K562 (cell line): ENCODE data around the gene COL6A1. TPM values are rescaled to one million over a fixed set of nuclear protein-coding genes. Genes with fewer than 3 reads are reported as not detected.
"Not testable (repeated sequence)": the region's sequence is repeated elsewhere in the genome, so short reads cannot be mapped to it uniquely, and the experiment has no call there.

ENCODE experiments used
- ATAC-seq: fragments of 200-7000 bp; cut with Tn5 transposase; 3 replicates; pipeline ENCODE4 v1.9.1; 2020; ENCODE audit warnings: moderate library complexity
- BruUV-seq: library from RNA; stranded (reverse); fragments of 400-500 nt; replicated peaks from 2 replicates; lab custom pipeline; 2021; lab: Mats Ljungman, UMichigan
- CTCF ChIA-PET: fragments of 300-600 bp; formaldehyde crosslinking; extraction: SDS; loops from one replicate; lab custom pipeline; 2021; ENCODE audit warnings: low intra/inter-chr PET ratio; lab: Yijun Ruan, JAX
- POLR2A ChIA-PET: fragments of 300-600, 350-650 bp; sonication (Branson Sonifier 250); formaldehyde crosslinking; extraction: SDS; loops from one replicate; lab custom pipeline; 2021; ENCODE audit warnings: antibody characterized with exemption, inconsistent platforms; lab: Yijun Ruan, JAX
- DNase-seq, 4 experiments: peaks; one replicate each; pipeline versions ENCODE4 v3.0.0 to v3.0.0-alpha.2; 2011 to 2018; ENCODE audit warnings: low spot score in 3 of 4, mixed read lengths in 3 of 4; ENCODE audit errors: extremely low read depth in 1 of 4
- FAIRE-seq: peaks from 2 replicates; lab custom pipeline; 2011; peaks lifted over from hg19 to GRCh38; lab: Jason Lieb, UNC
- H2AFZ ChIP-seq: 2 replicates; pipeline ENCODE4 v1.6.0; 2011; ENCODE audit warnings: low read depth, low read length, control low read depth, inconsistent platforms
- H3K27ac ChIP-seq: fragments of 200-600 bp; 3 replicates; pipeline ENCODE4 v1.8.0; 2011; ENCODE audit warnings: low read depth, mild to moderate bottlenecking, control low read depth, inconsistent platforms, low read length, moderate library complexity, mixed read lengths; ENCODE audit errors: extremely low read depth
- H3K27me3 ChIP-seq, 2 experiments: fragments of 300-600 bp in 1 of 2; 2 replicates in 1 of 2; 3 replicates in 1 of 2; pipeline versions ENCODE4 v1.6.0 to v1.8.0; 2011; ENCODE audit warnings: inconsistent platforms in 2 of 2, low read length in 2 of 2, mild to moderate bottlenecking in 1 of 2, mixed read lengths in 1 of 2, moderate library complexity in 1 of 2; ENCODE audit not compliant: control insufficient read depth in 2 of 2, insufficient read depth in 2 of 2
- H3K36me3 ChIP-seq: fragments of 300-600 bp; 3 replicates; pipeline ENCODE4 v1.8.0; 2011; ENCODE audit warnings: mild to moderate bottlenecking, low read length, inconsistent platforms; ENCODE audit not compliant: control insufficient read depth, insufficient read depth
- H3K4me1 ChIP-seq, 2 experiments: fragments of 200-600 bp in 1 of 2; replicated peaks in 1 of 2; 2 replicates in 1 of 2; 3 replicates in 1 of 2; pipeline versions ENCODE4 v1.5.1 to v1.8.0; 2011; ENCODE audit warnings: inconsistent platforms in 2 of 2, low read length in 2 of 2, mild to moderate bottlenecking in 1 of 2, mixed read lengths in 1 of 2, moderate library complexity in 1 of 2; ENCODE audit not compliant: control insufficient read depth in 2 of 2, insufficient read depth in 2 of 2
- H3K4me2 ChIP-seq: 2 replicates; pipeline ENCODE4 v1.6.1; 2011; ENCODE audit warnings: low read length, control low read depth, inconsistent platforms, mixed read lengths; ENCODE audit not compliant: insufficient read depth
- H3K4me3 ChIP-seq: fragments of 200-600 bp; sonication (generic), shearing (Covaris generic); 2 replicates; pipeline ENCODE4 v1.5.1; 2016; ENCODE audit warnings: control low read depth, inconsistent platforms
- H3K79me2 ChIP-seq: fragments of 200-600 bp; 3 replicates; pipeline ENCODE4 v1.8.0; 2011; ENCODE audit warnings: low read length, inconsistent platforms; ENCODE audit not compliant: control insufficient read depth, insufficient read depth
- H3K9ac ChIP-seq, 2 experiments: 2 replicates each; pipeline versions ENCODE4 v1.6.0 to v1.6.1; 2011; ENCODE audit warnings: low read depth in 2 of 2, low read length in 2 of 2, control low read depth in 1 of 2, inconsistent platforms in 1 of 2, mild to moderate bottlenecking in 1 of 2, mixed read lengths in 1 of 2; ENCODE audit not compliant: insufficient read depth in 1 of 2
- H3K9me1 ChIP-seq: one replicate; pipeline ENCODE4 v1.6.0; 2011; ENCODE audit warnings: inconsistent platforms, mild to moderate bottlenecking, low read length, moderate library complexity; ENCODE audit not compliant: control insufficient read depth, insufficient read depth
- H3K9me3 ChIP-seq: replicated peaks from 2 replicates; pipeline ENCODE4 v1.5.1; 2011; ENCODE audit warnings: low read depth, low read length, inconsistent platforms; ENCODE audit not compliant: control insufficient read depth, insufficient read depth
- H4K20me1 ChIP-seq: replicated peaks from 2 replicates; pipeline ENCODE4 v1.6.1; 2011; ENCODE audit warnings: low read length, inconsistent platforms, mixed read lengths; ENCODE audit not compliant: control insufficient read depth, insufficient read depth
- ESRRB ChIP-seq: fragments of 250-450 bp; sonication (Bioruptor Pico); IDR thresholded peaks from 2 replicates; pipeline ENCODE4 v1.5.0; 2020; ENCODE audit warnings: mild to moderate bottlenecking, moderate library complexity, borderline replicate concordance
- HNRNPK ChIP-seq: fragments of 200-400 bp; formaldehyde crosslinking; IDR thresholded peaks from one replicate; pipeline ENCODE4 v1.6.1; 2018; ENCODE audit warnings: mild to moderate bottlenecking, low read depth, low read length; ENCODE audit not compliant: poor library complexity, severe bottlenecking
- LCOR ChIP-seq: sonication (generic); formaldehyde crosslinking; IDR thresholded peaks from 2 replicates; pipeline ENCODE4 v1.8.0; 2022; ENCODE audit warnings: mild to moderate bottlenecking, missing genetic modification reagents
- NKRF ChIP-seq: fragments of 450-650 bp; IDR thresholded peaks from 2 replicates; pipeline ENCODE4 v1.6.1; 2016; ENCODE audit warnings: borderline replicate concordance
- PKNOX1 ChIP-seq: fragments of 450-650 bp; IDR thresholded peaks from 2 replicates; pipeline ENCODE4 v1.6.1; 2016
- RHOXF2B ChIP-seq: fragments of 250-450 bp; sonication (Bioruptor Pico); conservative IDR thresholded peaks from 2 replicates; pipeline ENCODE4 v1.5.1; 2021
- TEAD1 ChIP-seq, 2 experiments: fragments of 450-650 bp in 1 of 2; sonication (generic) in 1 of 2; formaldehyde crosslinking; IDR thresholded peaks; 2 replicates each; pipeline versions ENCODE4 v1.4.0 to v1.8.0; 2020 to 2022; ENCODE audit warnings: mild to moderate bottlenecking in 2 of 2, missing genetic modification reagents in 1 of 2
- ZNF354B ChIP-seq: fragments of 250-450 bp; sonication (Bioruptor Pico); IDR thresholded peaks from 2 replicates; pipeline ENCODE4 v1.4.0; 2020
- ZNF41 ChIP-seq: fragments of 250-450 bp; sonication (Bioruptor Pico); conservative IDR thresholded peaks from 2 replicates; pipeline ENCODE4 v1.4.0; 2020; ENCODE audit warnings: mild to moderate bottlenecking
- WGBS: fragments of 100-300 bp; shearing (Covaris generic); methylation state at CpG from one replicate; pipeline ENCODE4 v1.1.6; 2016; ENCODE audit warnings: low coverage, mixed read lengths; ENCODE audit not compliant: insufficient coverage; ENCODE audit errors: missing lambda C conversion rate; 5-methylcytosine and 5-hydroxymethylcytosine counted together
- in situ Hi-C: fragments of 300-500 bp; cut with MboI; formaldehyde crosslinking; loops from 4 replicates; pipeline ENCODE4 v1.15.0; 2018; ENCODE audit warnings: inconsistent platforms, mixed read lengths
- intact Hi-C: fragments of 100-400 bp; cut with micrococcal nuclease; formaldehyde crosslinking; loops from 2 replicates; pipeline ENCODE4 v1.14.2; 2022
- polyA plus RNA-seq, 8 experiments: library from polyadenylated mRNA; depleted of rRNA in 4 of 8; stranded (reverse) in 5 of 8; unstranded in 3 of 8; fragments of >200 nt; fragmentation: Nextera tagmentation in 2 of 8; fragmentation: Illumina TruSeq in 1 of 8; extraction: Ambion mirVana in 2 of 8; extraction: Trizol in 1 of 8; gene quantifications; 2 replicates each; pipeline versions ENCODE4 v1.2.1 to v1.2.3, GENCODE V29; 2011 to 2014; ENCODE audit warnings: inconsistent platforms in 1 of 8, missing spikeins in 1 of 8
- total RNA-seq, 7 experiments: library from RNA; depleted of rRNA in 6 of 7; stranded (reverse); fragments of >200 nt in 6 of 7; fragmentation: Illumina TruSeq in 2 of 7; extraction: Trizol in 2 of 7; gene quantifications; 2 replicates each; pipeline versions ENCODE4 v1.2.1 to v1.2.3, GENCODE V29; 2011 to 2021; ENCODE audit warnings: low replicate concordance in 1 of 7

COL6A1 gene
- total and polyA plus RNA-seq, 9 of the 15 experiments (the other 6 are each of a cell fraction or from before 2014, with no cell fraction given), result 0.07 to 1.3 (median 0.14) TPM; not detected in 3

- DNase-seq, H3K79me2 ChIP-seq, H3K27ac ChIP-seq, BruUV-seq, H3K9me1 ChIP-seq, H3K9ac ChIP-seq, FAIRE-seq, H3K36me3 ChIP-seq, H4K20me1 ChIP-seq, H3K4me3 ChIP-seq, H2AFZ ChIP-seq, CTCF ChIA-PET, ATAC-seq, H3K9me3 ChIP-seq, in situ Hi-C loops, H3K4me2 ChIP-seq: not testable (repeated sequence)
- Histone ChIP-seq H3K4me1 (peaks cover 0 to 16% of the 10 kb centered on the region in 2 experiments; a peak in 1 of 5 replicates), H3K27me3 (peaks cover 4 to 23% of the 10 kb centered on the region in 2 experiments; a peak in 3 of 5 replicates)
- intact Hi-C loops, result loop anchor here (10.0 kb wide), 1 partner anchor 72 kb away; no protein-coding TSS in a partner anchor
- POLR2A ChIA-PET, result interaction anchor here (0.7 to 1.4 kb wide), 2 partner anchors 18 to 35 kb away, joined by 3 to 4 read pairs; no protein-coding TSS in a partner anchor
- WGBS, result 23% methylated on average over 12 of the region's 12 CpGs
These were observed 65.3 kb downstream of the COL6A1 start for GRCh38 chr21:46046906-46047305.

- CTCF ChIA-PET, result no interaction called here
- peaks cover 0 to 20% of the 10 kb centered on the region in 2 experiments; a peak in 1 of 5 replicates for H3K4me1 ChIP-seq
- 0 out of 3 replicates have a peak, but pooled peaks have one; percentile 33 for ATAC-seq
- in situ Hi-C loops, result no loop called here
- peaks cover 8 to 38% of the 10 kb centered on the region in 2 experiments; a peak in 4 of 5 replicates for H3K27me3 ChIP-seq
- FAIRE-seq, result no peak
- no peak for DNase-seq
- 22% methylated on average over 27 of the region's 27 CpGs for WGBS
- H3K9ac ChIP-seq, result no peak overlapping the region
- intact Hi-C loops, result loop anchor here (10.0 kb wide), 1 partner anchor 74 kb away; no protein-coding TSS in a partner anchor
- H3K4me3 ChIP-seq, result no peak overlapping the region
- BruUV-seq, result no TSS peak
- no peaks in the 10 kb centered on the region for H3K9me3 ChIP-seq
- H3K36me3 ChIP-seq, result no peaks in the 10 kb centered on the region
- POLR2A ChIA-PET, result interaction anchor here (0.9 to 1.0 kb wide), 2 partner anchors 8 to 68 kb away, joined by 3 read pairs; no protein-coding TSS in a partner anchor
- no peaks in the 10 kb centered on the region for H3K9me1 ChIP-seq
- TF ChIP-seq RHOXF2B (CRISPR knock-in tag) (no peak), ZNF41 (no peak), PKNOX1 (no peak), NKRF (no peak), TEAD1 (CRISPR knock-in tag; IDR thresholded peaks at IDR 0.05) (no peak), ZNF354B (CRISPR knock-in tag) (no peak), ESRRB (CRISPR knock-in tag) (no peak), LCOR (CRISPR knock-in tag) (no peak), HNRNPK (no peak)
- no peak overlapping the region for H3K27ac ChIP-seq
- H4K20me1 ChIP-seq, result no peaks in the 10 kb centered on the region
- no peak overlapping the region for H3K4me2 ChIP-seq
- H2AFZ ChIP-seq, result no peak overlapping the region
- no peaks in the 10 kb centered on the region for H3K79me2 ChIP-seq
These were observed 67.6 kb downstream of the COL6A1 start for GRCh38 chr21:46048926-46049889.
